Measurements from ENCODE around the gene GADL1.

GRCh38 chr3:30693470-30694120, 200.9 kb downstream of the GADL1 start:
- TF ChIP-seq POLR2AphosphoS5 (IDR thresholded peaks at IDR 0.05; ENCODE audit: low read depth, low read length) (no peak), POLR2A (IDR thresholded peaks at IDR 0.05; ENCODE audit: low read depth, low read length) (no peak)

All from GM12891 (cell line).